ENCODE data around the gene AVPR2. TPM values are rescaled to one million over a fixed set of nuclear protein-coding genes. Genes with fewer than 3 reads are reported as not detected.

Gene AVPR2
- total and polyA plus RNA-seq, 2 donors (not counting 1 experiment from before 2014, with no cell fraction given) = not detected

DNA sequence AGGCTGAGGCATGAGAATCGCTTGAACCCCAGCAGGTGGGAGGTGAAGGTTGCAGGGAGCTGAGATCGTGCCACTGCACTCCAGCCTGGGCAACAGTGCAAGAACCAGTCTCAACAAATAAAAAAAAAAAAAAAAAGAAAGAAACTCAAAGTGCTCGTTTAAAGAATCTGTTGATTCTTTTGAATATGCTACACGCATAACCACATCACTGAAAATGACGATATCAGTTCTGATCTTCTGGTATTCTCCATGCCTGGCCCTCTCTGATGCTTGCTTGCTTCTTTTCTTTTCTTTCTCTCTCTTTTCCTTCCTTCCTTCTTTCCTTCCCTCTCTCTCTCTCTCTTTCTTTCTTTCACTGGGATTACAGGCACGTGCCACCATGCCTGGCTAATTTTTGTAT is 7.3 kb downstream of the AVPR2 start:
- no peak for DNase-seq (ENCODE audit: low read depth in 2 of 2)
- Histone ChIP-seq H3K4me3 (replicated peaks in 1 of 4; ENCODE audit: control extremely low read depth in 1 of 4, insufficient read depth in 1 of 4, low read depth in 3 of 4, low read length in 4 of 4) (no peak overlapping the region), H4K20me1 (ENCODE audit: control insufficient read depth, extremely low read depth, insufficient read depth, low read length) (no peaks in the 10 kb centered on the region), H3K27me3 (ENCODE audit: control insufficient read depth, insufficient read depth, low read length) (no peaks in the 10 kb centered on the region), H3K27ac (ENCODE audit: insufficient read depth, low read length) (no peak overlapping the region), H3K36me3 (ENCODE audit: control insufficient read depth, insufficient read depth, low read length) (no peaks in the 10 kb centered on the region), H3K9me3 (ENCODE audit: control insufficient read depth, insufficient read depth, low read depth, low read length) (no peaks in the 10 kb centered on the region), H3K4me2 (ENCODE audit: extremely low read depth, insufficient read depth, low read length) (no peak overlapping the region), H3K4me1 (ENCODE audit: control insufficient read depth, extremely low read depth, insufficient read depth, low read length) (no peaks in the 10 kb centered on the region), H3K79me2 (ENCODE audit: control insufficient read depth, insufficient read depth, low read length) (no peaks in the 10 kb centered on the region), H2AFZ (ENCODE audit: low read length) (no peak overlapping the region), H3K9ac (ENCODE audit: insufficient read depth, low read length) (no peak overlapping the region)
- TF ChIP-seq, protein P1, sequence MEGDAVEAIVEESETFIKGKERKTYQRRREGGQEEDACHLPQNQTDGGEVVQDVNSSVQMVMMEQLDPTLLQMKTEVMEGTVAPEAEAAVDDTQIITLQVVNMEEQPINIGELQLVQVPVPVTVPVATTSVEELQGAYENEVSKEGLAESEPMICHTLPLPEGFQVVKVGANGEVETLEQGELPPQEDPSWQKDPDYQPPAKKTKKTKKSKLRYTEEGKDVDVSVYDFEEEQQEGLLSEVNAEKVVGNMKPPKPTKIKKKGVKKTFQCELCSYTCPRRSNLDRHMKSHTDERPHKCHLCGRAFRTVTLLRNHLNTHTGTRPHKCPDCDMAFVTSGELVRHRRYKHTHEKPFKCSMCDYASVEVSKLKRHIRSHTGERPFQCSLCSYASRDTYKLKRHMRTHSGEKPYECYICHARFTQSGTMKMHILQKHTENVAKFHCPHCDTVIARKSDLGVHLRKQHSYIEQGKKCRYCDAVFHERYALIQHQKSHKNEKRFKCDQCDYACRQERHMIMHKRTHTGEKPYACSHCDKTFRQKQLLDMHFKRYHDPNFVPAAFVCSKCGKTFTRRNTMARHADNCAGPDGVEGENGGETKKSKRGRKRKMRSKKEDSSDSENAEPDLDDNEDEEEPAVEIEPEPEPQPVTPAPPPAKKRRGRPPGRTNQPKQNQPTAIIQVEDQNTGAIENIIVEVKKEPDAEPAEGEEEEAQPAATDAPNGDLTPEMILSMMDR (conservative IDR thresholded peaks at IDR 0.05 in 1 of 2, IDR thresholded peaks at IDR 0.05 in 1 of 2; ENCODE audit: low read depth in 1 of 2, low read length in 2 of 2) = no peak
- TF ChIP-seq EZH2 (IDR thresholded peaks at IDR 0.05; ENCODE audit: low read length, missing control alignments) = no peak

GRCh38 chrX:153913211-153913610 is 8.7 kb downstream of the AVPR2 start:
- H3K27ac ChIP-seq (ENCODE audit: insufficient read depth, low read length) = no peak overlapping the region
- H3K27me3 ChIP-seq (ENCODE audit: control insufficient read depth, insufficient read depth, low read length) = no peaks in the 10 kb centered on the region
- H3K4me1 ChIP-seq (ENCODE audit: control insufficient read depth, extremely low read depth, insufficient read depth, low read length) = no peaks in the 10 kb centered on the region
- H3K36me3 ChIP-seq (ENCODE audit: control insufficient read depth, insufficient read depth, low read length) = no peaks in the 10 kb centered on the region
- no peak overlapping the region for H2AFZ ChIP-seq (ENCODE audit: low read length)
- no peak overlapping the region for H3K9ac ChIP-seq (ENCODE audit: insufficient read depth, low read length)
- no peaks in the 10 kb centered on the region for H4K20me1 ChIP-seq (ENCODE audit: control insufficient read depth, extremely low read depth, insufficient read depth, low read length)
- no peak overlapping the region for H3K4me2 ChIP-seq (ENCODE audit: extremely low read depth, insufficient read depth, low read length)
- no peak for DNase-seq (ENCODE audit: low read depth in 2 of 2)
- no peak overlapping the region for H3K4me3 ChIP-seq (replicated peaks in 1 of 4; ENCODE audit: control extremely low read depth in 1 of 4, insufficient read depth in 1 of 4, low read depth in 3 of 4, low read length in 4 of 4)
- H3K79me2 ChIP-seq (ENCODE audit: control insufficient read depth, insufficient read depth, low read length) = no peaks in the 10 kb centered on the region
- H3K9me3 ChIP-seq (ENCODE audit: control insufficient read depth, insufficient read depth, low read depth, low read length) = no peaks in the 10 kb centered on the region
- no peak for TF ChIP-seq EZH2 (IDR thresholded peaks at IDR 0.05; ENCODE audit: low read length, missing control alignments)
- TF ChIP-seq, protein P1 (conservative IDR thresholded peaks at IDR 0.05 in 1 of 2, IDR thresholded peaks at IDR 0.05 in 1 of 2; ENCODE audit: low read depth in 1 of 2, low read length in 2 of 2) = no peak

- Histone ChIP-seq H4K20me1 (ENCODE audit: control insufficient read depth, extremely low read depth, insufficient read depth, low read length) (no peaks in the 10 kb centered on the region), H3K27ac (ENCODE audit: insufficient read depth, low read length) (no peak overlapping the region), H3K9ac (ENCODE audit: insufficient read depth, low read length) (no peak overlapping the region), H3K4me3 (replicated peaks in 1 of 4; ENCODE audit: control extremely low read depth in 1 of 4, insufficient read depth in 1 of 4, low read depth in 3 of 4, low read length in 4 of 4) (no peak overlapping the region), H3K36me3 (ENCODE audit: control insufficient read depth, insufficient read depth, low read length) (no peaks in the 10 kb centered on the region), H3K27me3 (ENCODE audit: control insufficient read depth, insufficient read depth, low read length) (no peaks in the 10 kb centered on the region), H3K4me1 (ENCODE audit: control insufficient read depth, extremely low read depth, insufficient read depth, low read length) (no peaks in the 10 kb centered on the region), H2AFZ (ENCODE audit: low read length) (no peak overlapping the region), H3K9me3 (ENCODE audit: control insufficient read depth, insufficient read depth, low read depth, low read length) (no peaks in the 10 kb centered on the region), H3K79me2 (ENCODE audit: control insufficient read depth, insufficient read depth, low read length) (no peaks in the 10 kb centered on the region), H3K4me2 (ENCODE audit: extremely low read depth, insufficient read depth, low read length) (no peak overlapping the region)
- TF ChIP-seq, protein P1 (conservative IDR thresholded peaks at IDR 0.05 in 1 of 2, IDR thresholded peaks at IDR 0.05 in 1 of 2; ENCODE audit: low read depth in 1 of 2, low read length in 2 of 2) = no peak
- no peak for TF ChIP-seq EZH2 (IDR thresholded peaks at IDR 0.05; ENCODE audit: low read length, missing control alignments)
- no peak for DNase-seq (ENCODE audit: low read depth in 2 of 2)
Measured at GRCh38 chrX:153913701-153914100, 9.2 kb downstream of the AVPR2 start.

Data from fibroblast of lung (primary cell).